HG03064 (cell line): ENCODE results near the gene RAB15.

Source experiments
- ATAC-seq: cut with Tn5 transposase; IDR thresholded peaks from one replicate; pipeline ENCODE4 v1.9.1; 2021; ENCODE audit warnings: low read depth; ENCODE audit not compliant: unreplicated experiment

Gene RAB15

DNA sequence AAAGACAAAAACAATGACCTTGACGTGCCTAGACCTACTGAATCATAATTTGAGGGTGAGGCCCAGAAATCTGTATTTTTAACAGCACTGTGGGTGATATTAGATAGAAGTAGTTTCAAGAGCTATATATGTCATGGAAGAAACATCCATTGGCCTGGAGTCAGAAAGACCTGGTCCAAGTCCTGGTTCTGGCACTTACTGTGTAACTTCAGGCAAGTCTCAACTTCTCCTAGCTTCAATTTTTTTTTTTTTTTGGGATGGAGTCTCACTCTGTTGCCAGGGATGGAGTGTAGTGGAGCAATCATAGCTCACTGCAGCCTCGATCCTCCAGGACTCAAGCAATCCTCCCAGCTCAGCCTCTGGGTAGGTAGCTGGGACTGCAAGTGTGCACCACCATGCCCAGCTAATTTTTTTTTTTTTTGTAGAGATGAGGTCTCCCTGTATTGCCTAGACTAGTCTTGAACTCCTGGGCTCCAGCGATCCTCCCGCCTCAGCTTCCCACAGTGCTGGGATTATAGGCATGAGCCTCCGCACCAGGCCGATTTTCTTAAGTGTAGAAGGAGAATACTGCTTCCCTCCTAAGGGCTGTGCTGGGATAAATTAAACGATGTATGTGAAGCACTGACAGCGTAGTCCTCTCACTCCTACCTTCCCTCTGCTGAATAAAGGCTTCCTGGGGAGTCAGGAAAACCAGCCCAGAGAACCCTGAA lies 15.3 kb downstream of the RAB15 start:
- ATAC-seq = no peak

DNA sequence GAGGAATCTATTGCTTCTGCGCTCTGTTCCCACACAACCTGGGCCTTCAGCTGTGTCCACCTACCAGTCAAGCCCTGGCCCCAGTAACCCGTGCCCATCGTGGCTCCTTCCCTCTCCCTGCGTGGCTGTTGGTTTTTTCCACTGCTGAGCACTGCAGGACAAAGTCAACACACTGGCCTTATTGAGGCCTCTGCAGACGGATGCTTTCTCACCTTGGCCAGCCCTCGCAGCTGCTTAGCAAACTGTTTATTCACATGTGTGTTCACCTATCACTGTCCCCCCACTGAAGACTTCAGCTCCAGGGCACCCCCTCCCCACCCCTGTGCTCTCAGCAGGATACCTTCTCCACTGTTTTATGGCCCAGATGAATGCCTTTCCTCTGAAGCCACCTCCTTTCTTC lies 16.8 kb downstream of the RAB15 start:
- ATAC-seq = no peak

DNA sequence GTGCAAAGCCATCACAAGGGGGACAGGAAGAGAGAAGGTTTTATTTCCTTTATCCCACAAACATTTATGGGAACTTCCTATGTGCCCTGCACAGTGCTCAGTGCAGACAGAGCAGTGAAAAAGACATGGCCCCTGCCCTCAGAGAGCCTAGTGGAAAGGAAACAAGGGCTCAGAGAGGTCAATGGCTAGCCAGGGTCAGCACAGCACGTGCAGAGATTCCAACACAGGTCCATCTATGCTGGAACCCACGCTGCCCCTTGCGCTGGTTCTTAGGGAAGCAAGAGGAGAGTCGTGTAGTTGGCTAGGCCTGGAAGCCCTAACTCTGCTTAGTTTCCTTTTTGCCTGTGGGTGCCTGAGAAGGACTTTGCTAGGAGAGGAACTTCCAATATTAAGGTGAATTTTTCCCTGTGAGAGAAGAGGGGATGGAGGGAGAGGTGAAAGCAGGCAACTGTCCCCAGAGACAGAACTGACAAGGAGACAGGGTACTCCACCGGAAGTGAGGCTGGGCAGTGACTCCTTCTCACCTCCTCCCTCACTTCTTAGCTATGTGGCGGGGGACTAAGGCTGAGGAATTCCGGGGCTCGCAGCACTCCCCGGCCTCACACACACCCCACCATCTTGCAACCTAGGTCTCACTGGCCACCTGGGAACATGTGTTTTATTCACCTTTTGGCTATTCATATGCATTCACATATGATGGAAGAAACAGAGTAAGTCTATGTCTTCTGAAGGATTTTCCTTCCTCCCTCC lies 17.5 kb downstream of the RAB15 start:
- no peak for ATAC-seq

DNA sequence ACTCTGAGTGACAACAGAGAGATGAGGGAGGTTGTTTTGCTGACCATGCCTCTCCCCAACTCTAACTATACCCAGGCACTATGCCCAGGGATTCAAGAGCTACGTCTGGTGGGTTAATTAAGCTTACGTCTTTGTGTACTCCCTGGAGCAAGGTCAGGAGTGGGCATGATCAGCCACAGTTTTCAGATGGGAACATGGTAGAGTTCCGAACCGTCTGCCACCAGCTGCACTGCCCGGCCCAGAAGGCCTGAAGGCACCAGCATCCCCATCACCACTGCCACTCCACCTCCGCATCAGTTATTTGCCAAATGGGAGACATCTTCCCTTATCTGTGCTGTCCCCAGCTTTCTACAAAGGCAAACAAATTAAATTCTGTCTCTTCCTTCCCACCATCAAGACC lies 18.5 kb downstream of the RAB15 start:
- ATAC-seq = no peak

DNA sequence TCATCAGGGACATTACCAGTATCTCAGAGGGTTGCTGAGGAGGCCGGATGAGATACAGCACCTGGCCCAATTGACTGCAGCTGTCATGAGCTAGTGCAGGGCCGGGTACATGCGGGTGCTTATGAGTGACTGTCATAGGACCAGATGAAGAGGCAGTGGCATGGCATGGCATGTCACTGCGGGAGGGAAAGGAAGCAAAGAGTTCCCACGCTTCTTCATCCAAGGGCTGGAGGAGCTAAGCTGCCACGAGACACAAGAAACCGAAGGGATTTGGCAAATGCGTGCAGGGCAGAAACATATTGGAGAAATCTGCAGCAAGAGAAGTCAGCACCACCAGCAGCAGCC lies 18.9 kb downstream of the RAB15 start:
- no peak for ATAC-seq

DNA sequence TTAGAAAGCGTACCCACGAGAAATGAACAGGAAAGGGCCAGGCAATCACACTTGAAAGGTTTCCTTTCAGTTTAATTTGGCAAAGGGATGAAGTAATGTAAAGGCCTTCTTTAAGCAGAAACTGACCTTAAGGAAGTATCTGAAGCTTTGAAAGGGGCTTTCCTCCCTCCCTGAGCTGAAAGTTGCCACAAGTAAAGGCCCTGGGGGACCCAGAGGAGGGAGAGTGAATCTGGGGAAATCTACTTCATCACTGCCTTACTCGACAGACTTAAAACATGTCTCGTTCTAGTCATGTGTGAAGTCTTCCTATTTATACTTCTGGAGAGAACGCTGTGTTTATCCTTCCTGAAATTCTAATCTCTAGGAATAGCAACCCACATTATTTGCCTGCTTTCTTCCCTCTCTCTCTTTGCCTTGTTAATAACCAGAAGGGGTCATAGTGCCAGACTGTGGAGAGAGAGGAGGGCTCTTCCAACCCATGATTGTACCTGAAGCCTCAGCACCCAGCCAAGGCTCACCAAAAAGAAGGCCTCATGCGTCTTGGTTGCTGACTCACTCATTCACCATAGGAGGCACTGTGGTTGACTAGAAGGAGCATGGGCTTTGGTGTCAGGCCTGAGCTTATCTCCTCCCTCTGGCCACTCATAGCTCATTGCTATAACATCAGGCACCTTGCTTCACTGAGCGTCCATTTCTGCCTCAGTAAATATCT lies 19.4 kb downstream of the RAB15 start:
- ATAC-seq = no peak

DNA sequence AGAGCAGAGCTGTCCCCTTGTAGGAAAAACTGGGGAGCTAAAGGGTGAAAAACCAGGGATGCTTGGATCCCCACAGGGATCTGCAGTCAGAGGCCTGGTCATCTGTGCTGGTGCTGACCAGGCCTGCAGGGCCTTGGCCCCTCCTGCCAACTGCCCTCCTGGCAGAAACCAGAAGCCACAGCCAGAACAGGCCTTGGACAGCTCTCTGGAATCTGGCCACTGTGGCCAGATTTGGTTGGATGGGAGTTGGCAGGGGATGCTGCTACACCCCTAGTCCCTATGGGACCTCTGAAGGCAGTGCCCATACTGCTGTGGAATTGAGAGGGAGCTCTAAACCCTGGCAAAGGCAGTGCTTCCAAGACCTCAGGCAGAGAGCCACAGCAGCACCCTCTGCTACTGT lies 20.4 kb downstream of the RAB15 start:
- ATAC-seq = no peak

DNA sequence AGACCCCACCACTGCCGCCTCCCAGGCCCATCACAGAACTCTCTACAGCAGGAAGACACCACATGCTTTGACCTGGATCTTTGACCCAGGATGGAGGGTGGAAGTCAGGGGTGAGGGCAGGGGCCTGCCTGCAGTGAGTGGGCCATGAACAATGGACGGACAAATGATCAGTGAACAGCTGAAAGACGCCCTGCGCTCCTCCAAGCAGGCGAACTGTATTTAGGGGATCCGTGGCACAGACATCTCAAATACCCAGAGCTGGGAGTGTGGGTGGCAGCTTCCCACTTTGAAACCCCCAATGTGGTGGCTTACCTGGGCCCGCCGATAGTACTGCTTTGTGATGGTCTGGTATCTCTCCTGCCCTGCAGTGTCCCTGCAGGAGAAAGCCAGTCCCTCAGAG lies 20.8 kb downstream of the RAB15 start:
- no peak for ATAC-seq

DNA sequence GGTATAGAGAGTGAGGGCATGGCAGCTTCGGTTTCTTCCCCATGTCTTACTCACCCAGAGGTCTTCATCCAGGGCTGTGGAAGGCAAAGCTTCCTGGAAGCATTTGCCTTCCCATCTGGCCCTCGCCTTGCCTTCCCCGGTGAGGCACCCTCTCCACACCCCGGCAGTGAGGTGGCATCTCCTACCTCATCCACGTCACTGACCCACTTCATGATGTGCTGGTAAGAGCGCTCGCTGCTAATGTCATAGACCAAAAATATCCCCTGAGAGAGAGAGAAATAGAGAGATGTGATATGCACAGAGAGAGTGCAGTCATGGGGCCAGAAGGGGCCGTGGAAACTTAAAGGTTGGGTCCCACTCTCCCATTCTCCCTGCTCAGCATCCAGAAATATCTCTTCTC lies 21.2 kb downstream of the RAB15 start:
- no peak for ATAC-seq

DNA sequence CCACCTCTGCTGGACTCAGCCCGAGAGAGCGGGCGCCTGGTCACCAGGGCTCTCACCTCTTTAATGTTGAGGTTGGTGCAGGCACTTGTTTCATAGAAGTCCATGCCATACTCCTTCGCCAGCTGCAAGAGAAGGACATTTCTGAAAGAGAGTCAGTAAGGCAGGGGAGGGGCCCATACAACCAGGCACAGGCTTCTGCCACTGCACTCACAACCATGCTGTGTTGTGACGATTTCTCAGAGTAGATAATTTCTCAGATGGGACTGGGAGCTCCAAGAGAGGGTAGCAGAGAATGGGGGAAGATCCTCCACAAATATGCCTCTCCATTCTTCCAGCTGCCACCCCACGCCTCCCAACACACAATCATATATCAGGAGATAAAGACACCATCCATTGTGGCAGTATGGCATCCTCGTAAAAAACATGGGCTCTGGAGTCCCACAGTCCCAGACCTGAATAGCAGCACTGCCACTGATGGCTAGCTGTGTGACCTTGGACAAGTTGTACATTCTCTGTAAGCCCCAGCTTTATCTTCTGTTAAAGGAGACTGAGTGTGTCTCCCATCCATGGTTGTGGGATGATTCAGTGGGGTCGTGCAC lies 23.4 kb downstream of the RAB15 start:
- no peak for ATAC-seq

DNA sequence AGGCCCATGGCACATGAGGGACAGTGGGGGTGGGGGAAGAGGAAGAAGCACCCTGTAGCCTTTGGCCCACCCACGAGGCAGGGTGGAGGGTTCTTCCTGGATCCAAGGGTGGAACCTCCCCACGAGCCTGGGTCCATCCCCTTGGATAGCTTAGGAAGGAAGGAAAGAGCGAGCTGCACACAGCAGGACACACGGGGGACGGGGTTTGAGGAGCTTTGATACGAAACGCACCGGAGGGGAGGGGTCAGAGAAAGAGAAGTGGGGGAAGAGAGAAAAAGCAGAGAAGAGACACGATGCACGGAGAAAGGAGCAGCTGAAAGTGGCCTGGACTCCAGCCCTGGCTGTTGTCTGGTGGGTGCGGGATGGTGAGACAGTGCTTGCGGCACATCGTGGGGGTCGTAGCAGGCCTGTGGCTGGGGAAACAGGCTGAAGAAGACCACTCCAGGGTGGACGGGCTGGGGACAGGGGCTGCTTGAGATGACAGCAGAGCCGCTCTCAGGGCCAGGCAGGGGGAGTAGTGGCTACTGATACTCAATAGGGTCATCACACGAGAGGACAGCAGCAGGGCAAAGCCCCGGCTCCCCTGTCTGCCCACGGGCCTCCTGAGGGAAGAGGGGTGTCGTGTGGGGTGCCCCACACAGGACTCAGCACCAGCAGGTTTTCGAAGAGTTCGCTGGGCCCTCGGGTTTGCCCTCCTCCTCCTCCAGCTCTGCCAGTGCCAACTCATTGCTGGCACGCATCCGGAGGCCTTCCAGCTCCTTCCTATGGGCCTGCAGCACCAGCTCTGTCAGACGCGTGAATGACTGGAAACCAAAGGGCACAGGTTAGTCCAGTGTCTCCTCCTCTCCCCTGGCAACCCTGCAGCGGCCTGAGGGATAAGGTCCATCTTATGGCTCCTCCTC lies 24.2 kb downstream of the RAB15 start:
- no peak for ATAC-seq

DNA sequence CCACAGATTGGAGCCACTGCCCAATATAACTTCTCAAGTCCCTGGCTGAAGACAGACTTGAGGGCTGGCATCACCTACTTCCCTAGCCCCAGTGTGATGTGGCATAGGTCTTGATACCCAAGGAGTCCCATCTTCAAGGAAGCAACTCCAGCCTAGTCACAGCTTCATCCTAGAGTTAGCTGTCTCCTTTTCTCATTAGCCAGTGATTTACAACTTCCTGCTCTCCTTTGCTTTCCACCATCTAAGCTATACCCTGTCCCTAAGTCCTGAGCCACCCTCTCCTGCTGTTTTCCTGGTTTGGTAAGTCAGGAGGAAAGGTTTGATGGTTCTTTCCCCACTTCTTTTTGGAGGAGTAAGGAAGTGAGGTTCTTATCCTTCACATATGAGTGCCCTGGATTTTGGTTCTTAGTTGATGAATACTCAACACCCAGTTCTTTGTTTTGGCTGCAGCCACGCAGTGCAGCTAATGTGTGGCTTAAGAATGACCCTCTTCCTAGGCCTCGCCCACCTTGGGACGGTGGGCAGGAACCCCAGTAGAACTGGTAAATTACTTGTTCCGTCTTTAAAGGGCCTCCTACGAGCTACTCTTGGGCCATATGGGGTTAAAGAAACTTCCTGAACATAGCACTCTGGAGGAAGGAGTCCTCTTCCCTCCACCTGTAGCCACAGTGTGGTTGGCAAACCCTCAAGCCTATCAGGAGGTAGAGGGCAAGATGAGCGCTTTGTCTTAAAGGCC lies 25.7 kb downstream of the RAB15 start:
- no peak for ATAC-seq

DNA sequence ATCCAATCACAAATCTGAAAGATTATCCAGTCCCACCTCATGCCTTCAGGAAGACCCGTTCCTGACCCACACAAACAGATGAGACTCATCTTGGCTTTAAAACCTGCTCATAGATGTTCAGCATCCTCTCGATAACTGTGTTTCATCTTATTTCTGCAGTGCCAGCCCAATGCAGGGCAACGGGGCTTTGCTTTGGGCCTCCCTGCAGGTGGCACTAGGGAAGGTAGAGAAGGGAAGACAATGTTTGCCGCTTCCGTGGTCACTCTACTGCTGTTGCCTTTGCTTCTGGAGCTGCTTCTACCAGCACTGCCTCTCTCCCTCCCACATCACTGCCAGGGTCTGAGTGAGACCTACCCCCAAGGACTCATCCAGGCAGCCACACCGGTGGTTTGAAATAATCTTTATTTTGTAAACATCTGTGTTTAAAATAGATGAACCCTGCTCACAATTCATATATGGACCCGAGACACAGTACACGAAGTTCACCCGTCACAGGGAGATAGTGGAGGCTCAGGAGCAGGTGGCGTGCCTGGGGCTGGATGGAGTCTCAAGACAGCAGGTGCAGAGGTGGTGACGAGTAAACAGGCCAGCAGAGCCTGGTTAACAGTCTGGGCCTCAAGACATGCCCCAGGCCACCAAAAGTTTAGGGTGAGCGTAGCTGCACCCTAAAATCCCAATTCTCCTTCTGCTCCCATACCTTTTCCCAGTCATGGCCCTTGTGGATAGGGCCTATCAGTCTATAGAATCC lies 26.5 kb downstream of the RAB15 start:
- ATAC-seq = no peak

DNA sequence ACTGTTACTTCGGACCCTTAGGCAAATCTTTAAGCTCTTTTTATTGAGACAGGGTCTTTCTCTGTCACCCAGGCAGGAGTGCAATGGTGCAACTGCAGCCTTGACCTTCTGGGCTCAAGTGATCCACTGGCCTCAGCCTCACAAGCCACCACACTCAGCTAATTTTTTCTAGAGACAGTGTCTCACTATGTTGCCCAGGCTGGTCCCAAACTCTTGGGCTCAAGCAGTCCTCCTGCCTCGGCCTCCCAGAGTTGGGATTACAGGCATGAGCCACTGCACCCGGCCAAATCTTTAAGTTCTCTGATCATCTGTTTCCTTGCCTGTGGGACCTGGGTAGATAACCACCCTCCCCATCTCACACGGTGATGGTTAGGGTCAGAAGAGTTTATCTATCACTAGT lies 27.3 kb downstream of the RAB15 start:
- ATAC-seq = no peak

DNA sequence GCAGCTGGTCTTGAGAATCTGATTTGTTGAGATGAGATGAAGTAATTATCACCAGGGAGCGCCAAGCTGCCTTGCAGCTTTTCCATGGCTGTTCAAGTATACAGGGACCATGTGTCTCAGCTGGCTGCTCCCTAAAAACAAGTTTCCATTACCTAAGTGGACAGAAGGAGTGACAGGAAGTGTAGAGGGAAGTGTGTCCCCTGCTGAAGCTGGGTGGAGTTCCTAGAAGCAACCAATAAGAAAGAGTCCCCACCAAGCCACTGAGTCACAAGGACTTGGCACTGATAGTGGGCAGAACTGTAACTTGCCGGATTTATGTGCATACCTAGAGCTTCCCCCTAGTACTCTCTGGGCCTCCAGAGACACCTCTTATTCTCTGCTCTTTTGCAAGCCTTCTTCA lies 28.1 kb downstream of the RAB15 start:
- ATAC-seq = no peak

DNA sequence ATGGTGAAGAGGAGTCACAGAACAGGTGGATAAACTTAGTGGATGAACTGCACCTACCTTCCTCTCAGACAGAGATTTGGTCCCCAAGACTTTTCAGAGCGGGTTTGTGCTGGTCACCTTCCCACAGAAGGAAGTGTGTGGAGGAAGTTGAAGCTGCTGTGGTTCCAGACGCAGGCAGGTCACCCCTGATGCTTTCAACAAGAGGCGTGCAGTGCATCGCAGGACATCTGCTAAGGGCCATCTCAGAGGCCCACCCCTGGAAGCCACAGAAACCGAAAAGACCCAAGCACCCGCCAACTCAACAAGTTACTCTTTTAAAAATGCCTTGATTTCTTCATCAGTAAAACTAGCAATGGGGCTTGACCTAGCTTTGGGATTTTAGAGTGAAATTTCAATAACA lies 28.6 kb downstream of the RAB15 start:
- ATAC-seq = no peak

DNA sequence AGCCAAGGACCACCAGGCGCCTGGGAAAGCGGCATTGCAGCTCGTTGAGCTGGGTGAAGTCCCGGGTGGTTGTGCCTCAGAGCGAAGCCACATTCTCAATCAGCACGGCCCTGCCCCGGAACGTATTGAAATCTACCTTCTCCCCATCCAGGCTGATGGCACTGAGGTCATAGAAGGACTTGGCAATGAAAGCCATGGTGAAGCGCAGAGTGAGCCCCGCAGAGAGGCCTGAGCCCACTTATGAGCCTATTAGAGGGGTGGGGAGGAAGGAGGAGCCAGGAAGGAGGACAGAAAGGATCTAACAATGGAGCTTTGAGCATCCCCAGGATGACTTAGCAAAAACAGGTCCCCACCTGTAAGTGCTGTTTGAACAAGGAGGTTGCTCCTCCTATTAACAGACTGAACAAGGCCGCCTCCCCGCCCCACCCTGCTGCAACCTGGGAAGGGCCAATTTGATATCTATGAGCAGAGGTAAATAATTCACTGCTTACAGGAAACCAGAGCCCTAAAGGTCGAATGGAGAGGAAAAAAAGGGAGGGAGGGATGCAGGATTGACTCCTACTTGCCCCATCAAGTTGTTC lies 29.5 kb downstream of the RAB15 start, which contains the start of gene GPX2:
TSS of gene GPX2 (minus strand) at position 215 of the 581 bp plus-strand sequence. CDS start at position 196, 19 bp downstream.
- no peak for ATAC-seq

DNA sequence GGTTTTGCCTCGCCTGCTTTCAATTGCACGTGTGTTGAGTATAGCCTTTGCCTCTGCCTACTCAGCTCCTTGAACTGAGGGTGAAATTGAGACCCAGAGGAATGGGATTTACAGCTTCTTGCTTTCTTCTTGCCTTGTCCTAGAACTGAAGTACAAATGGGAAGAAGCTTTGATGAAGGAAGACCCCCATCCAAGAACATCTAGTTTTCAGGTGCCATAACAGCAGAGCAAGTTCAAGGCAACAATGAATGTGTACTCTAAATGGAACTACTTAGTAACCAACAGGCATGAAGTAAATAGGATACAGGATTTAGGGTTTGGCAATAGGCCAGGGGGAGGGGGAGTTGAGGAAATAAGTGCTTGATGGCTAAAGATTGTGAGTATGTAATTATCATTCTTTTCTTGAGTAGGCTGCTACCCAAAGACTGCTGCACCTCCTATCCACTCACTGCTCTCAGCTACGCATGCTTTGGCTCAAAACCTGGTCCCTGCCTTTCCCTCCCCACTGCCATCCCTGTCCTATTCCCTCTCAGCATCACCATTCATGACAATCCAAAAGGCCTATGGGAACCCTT lies 31.7 kb downstream of the RAB15 start:
- no peak for ATAC-seq
